GM23338 (cell line): ENCODE data around the gene ZDHHC3. TPM values are rescaled to one million over a fixed set of nuclear protein-coding genes. Genes with fewer than 3 reads are reported as not detected.

ENCODE experiments used
- ATAC-seq: fragments of 200-7000 bp; cut with Tn5 transposase; 3 replicates; pipeline ENCODE4 v1.9.1; 2020
- DNase-seq: peaks from one replicate; pipeline ENCODE4 v3.0.0-alpha.2; 2015; ENCODE audit warnings: low spot score
- H2AFZ ChIP-seq: fragments of 200-600 bp; sonication (generic); 2 replicates; pipeline ENCODE4 v1.8.0; 2016; ENCODE audit warnings: antibody characterized with exemption, mild to moderate bottlenecking, moderate library complexity
- H3F3A ChIP-seq: fragments of 200-600 bp; sonication (generic); replicated peaks from 2 replicates; pipeline ENCODE4 v1.8.0; 2017; ENCODE audit warnings: antibody characterized with exemption, mixed run types, low read depth
- H3K27ac ChIP-seq: fragments of 200-600 bp; sonication (generic); 2 replicates; pipeline ENCODE4 v1.6.1; 2016; ENCODE audit warnings: low read depth
- H3K27me3 ChIP-seq: fragments of 200-600 bp; sonication (generic); 2 replicates; pipeline ENCODE4 v1.8.0; 2016; ENCODE audit warnings: mild to moderate bottlenecking, mixed run types, moderate library complexity; ENCODE audit not compliant: insufficient read depth
- H3K36me3 ChIP-seq: fragments of 200-600 bp; sonication (generic); 2 replicates; pipeline ENCODE4 v1.8.0; 2016; ENCODE audit warnings: mild to moderate bottlenecking; ENCODE audit not compliant: insufficient read depth
- H3K4me1 ChIP-seq: fragments of 200-600 bp; sonication (generic); 2 replicates; pipeline ENCODE4 v1.8.0; 2016; ENCODE audit warnings: mild to moderate bottlenecking, moderate library complexity; ENCODE audit not compliant: insufficient read depth
- H3K4me2 ChIP-seq: fragments of 200-600 bp; sonication (generic); 2 replicates; pipeline ENCODE4 v1.7.1; 2017; ENCODE audit warnings: mixed run types
- H3K4me3 ChIP-seq: fragments of 200-600 bp; sonication (generic); 2 replicates; pipeline ENCODE4 v1.6.1; 2016; ENCODE audit warnings: mixed run types
- H3K79me2 ChIP-seq: fragments of 200-600 bp; sonication (generic); replicated peaks from 2 replicates; pipeline ENCODE4 v1.8.0; 2017; ENCODE audit warnings: mild to moderate bottlenecking; ENCODE audit not compliant: insufficient read depth
- H3K9me2 ChIP-seq: fragments of 200-600 bp; sonication (generic); 2 replicates; pipeline ENCODE4 v1.8.0; 2017; ENCODE audit not compliant: insufficient read depth
- H4K20me1 ChIP-seq: fragments of 200-600 bp; sonication (generic); replicated peaks from 2 replicates; pipeline ENCODE4 v1.8.0; 2017; ENCODE audit warnings: mild to moderate bottlenecking; ENCODE audit not compliant: insufficient read depth
- H3K27ac Mint-ChIP-seq: 2 replicates; pipeline ENCODE4 v1.8.0; 2020; ENCODE audit warnings: inconsistent platforms, mild to moderate bottlenecking, moderate library complexity, mixed read lengths
- H3K27me3 Mint-ChIP-seq: 3 replicates; pipeline ENCODE4 v1.8.0; 2022; ENCODE audit warnings: low read depth, mild to moderate bottlenecking, moderate library complexity, mixed read lengths, inconsistent platforms; ENCODE audit not compliant: insufficient read depth, poor library complexity
- H3K36me3 Mint-ChIP-seq: 3 replicates; pipeline ENCODE4 v1.8.0; 2021; ENCODE audit warnings: low read depth, mild to moderate bottlenecking, inconsistent platforms, moderate library complexity, mixed read lengths
- H3K4me1 Mint-ChIP-seq: 3 replicates; pipeline ENCODE4 v1.8.0; 2020; ENCODE audit warnings: mild to moderate bottlenecking, inconsistent platforms, mixed read lengths
- H3K4me3 Mint-ChIP-seq: 3 replicates; pipeline ENCODE4 v1.8.0; 2021; ENCODE audit warnings: moderate library complexity, mild to moderate bottlenecking, inconsistent platforms, mixed read lengths
- H3K9me3 Mint-ChIP-seq: 3 replicates; pipeline ENCODE4 v1.8.0; 2020; ENCODE audit warnings: moderate library complexity, mild to moderate bottlenecking, inconsistent platforms, mixed read lengths
- CREB1 ChIP-seq: fragments of 250-450 bp; sonication (Bioruptor Pico); IDR thresholded peaks from 2 replicates; pipeline ENCODE4 v1.5.0; 2020; ENCODE audit warnings: low read depth, mild to moderate bottlenecking, moderate library complexity
- CTCF ChIP-seq, 2 experiments: fragments of 200-600 bp in 1 of 2; sonication (generic) in 1 of 2; conservative IDR thresholded peaks; 2 replicates each; pipeline versions ENCODE4 v1.5.1 to v1.6.1; 2016 to 2017; ENCODE audit warnings: antibody characterized with exemption in 2 of 2, low read depth in 2 of 2, mild to moderate bottlenecking in 2 of 2, moderate library complexity in 1 of 2
- ETS1 ChIP-seq: IDR thresholded peaks from 2 replicates; pipeline ENCODE4 v1.6.1; 2016; ENCODE audit warnings: antibody characterized with exemption
- EZH2 ChIP-seq: fragments of 200-600 bp; sonication (generic); IDR thresholded peaks from one replicate; pipeline ENCODE4 v1.8.0; 2017; ENCODE audit warnings: antibody characterized with exemption, mild to moderate bottlenecking, low read depth; ENCODE audit not compliant: unreplicated experiment
- EZH2phosphoT487 ChIP-seq: fragments of 200-600 bp; sonication (generic); IDR thresholded peaks from one replicate; pipeline ENCODE4 v1.8.1; 2018; ENCODE audit warnings: antibody characterized with exemption; ENCODE audit not compliant: unreplicated experiment
- JUNB ChIP-seq: IDR thresholded peaks from one replicate; pipeline ENCODE4 v1.6.1; 2016; ENCODE audit warnings: antibody characterized with exemption; ENCODE audit not compliant: unreplicated experiment
- NANOG ChIP-seq: IDR thresholded peaks from 2 replicates; pipeline ENCODE4 v1.6.1; 2016; ENCODE audit warnings: antibody characterized with exemption, borderline replicate concordance
- POLR2AphosphoS5 ChIP-seq: IDR thresholded peaks from 2 replicates; pipeline ENCODE4 v1.6.1; 2016; ENCODE audit warnings: antibody characterized with exemption, low read depth
- REST ChIP-seq: IDR thresholded peaks from one replicate; pipeline ENCODE4 v1.6.1; 2018; ENCODE audit warnings: antibody characterized with exemption; ENCODE audit not compliant: unreplicated experiment
- STAT1 ChIP-seq: IDR thresholded peaks from one replicate; pipeline ENCODE4 v1.6.1; 2016; ENCODE audit warnings: antibody characterized with exemption; ENCODE audit not compliant: unreplicated experiment
- ZNF114 ChIP-seq: fragments of 250-450 bp; sonication (Bioruptor Pico); IDR thresholded peaks from 2 replicates; pipeline ENCODE4 v1.5.0; 2020; ENCODE audit warnings: mild to moderate bottlenecking, moderate library complexity
- ZNF331 ChIP-seq: fragments of 250-450 bp; sonication (Bioruptor Pico); IDR thresholded peaks from 2 replicates; pipeline ENCODE4 v1.5.0; 2020; ENCODE audit warnings: low read depth, mild to moderate bottlenecking, moderate library complexity
- ZNF462 ChIP-seq: fragments of 250-450 bp; sonication (Bioruptor Pico); IDR thresholded peaks from 2 replicates; pipeline ENCODE4 v1.5.0; 2020; ENCODE audit warnings: mild to moderate bottlenecking, moderate library complexity
- polyA plus RNA-seq: library from polyadenylated mRNA; unstranded; fragments of >200 nt; fragmentation: Nextera tagmentation; extraction: Ambion mirVana; gene quantifications from 2 replicates; pipeline ENCODE4 v1.2.1, GENCODE V29; 2016
- total RNA-seq: library from RNA; depleted of rRNA; stranded (reverse); fragments of >200 nt; shearing (Covaris generic); gene quantifications from 2 replicates; pipeline ENCODE4 v1.2.3, GENCODE V29; 2014

ZDHHC3 gene
- total and polyA plus RNA-seq, 2 experiments from 2014 or later: 28.9 to 84.2 TPM

GRCh38 chr3:44963571-44964325 is 12.2 kb downstream of the ZDHHC3 start:
- ATAC-seq (0 out of 3 replicates have a peak, but pooled peaks have one; percentile 28), DNase-seq (no peak)
- Histone ChIP-seq H3K36me3 (no peaks in the 10 kb centered on the region), H3K9me2 (no peaks in the 10 kb centered on the region), H3K79me2 (peaks cover 96% of the 10 kb centered on the region), H3K4me2 (no peak overlapping the region), H3F3A (no peaks in the 10 kb centered on the region), H3K4me1 (no peaks in the 10 kb centered on the region), H2AFZ (no peak overlapping the region), H4K20me1 (peaks cover 57% of the 10 kb centered on the region), H3K4me3 (no peak overlapping the region), H3K27ac (no peak overlapping the region), H3K27me3 (no peaks in the 10 kb centered on the region)
- Mint-ChIP-seq H3K27me3 (no peaks in the 10 kb centered on the region), H3K27ac (no peak overlapping the region), H3K4me1 (peaks cover 14% of the 10 kb centered on the region), H3K36me3 (no peaks in the 10 kb centered on the region), H3K9me3 (no peaks in the 10 kb centered on the region), H3K4me3 (no peak overlapping the region)
- TF ChIP-seq CREB1 (CRISPR knock-in tag): no peak
- no peak for TF ChIP-seq EZH2
- TF ChIP-seq REST: no peak
- TF ChIP-seq JUNB: no peak
- TF ChIP-seq STAT1: no peak
- TF ChIP-seq ZNF331 (CRISPR knock-in tag): no peak
- no peak for TF ChIP-seq ETS1
- TF ChIP-seq ZNF114 (CRISPR knock-in tag): no peak
- no peak for TF ChIP-seq CTCF (conservative IDR thresholded peaks at IDR 0.05; ENCODE audit: low read depth in 2 of 2)
- TF ChIP-seq EZH2phosphoT487: no peak
- TF ChIP-seq NANOG: no peak
- TF ChIP-seq ZNF462 (CRISPR knock-in tag): no peak
- no peak for TF ChIP-seq POLR2AphosphoS5
